Astrocyte of the spinal cord (primary cell): ENCODE results near the gene APOE.
A peak's percentile ranks its signal among the peaks of the same experiment; 100 is the strongest.
"Not testable (repeated sequence)": the region's sequence is repeated elsewhere in the genome, so short reads cannot be mapped to it uniquely, and the experiment has no call there.

Experiments
- DNase-seq: peaks from one replicate; pipeline ENCODE4 v3.0.0; 2011; ENCODE audit warnings: low read depth, low spot score
- H3K4me3 ChIP-seq: 2 replicates; pipeline ENCODE4 v1.5.1; 2011; ENCODE audit warnings: low read depth, mild to moderate bottlenecking, low read length, moderate library complexity
- CTCF ChIP-seq: IDR thresholded peaks from 2 replicates; pipeline ENCODE4 v1.5.1; 2012; ENCODE audit warnings: low read depth, mild to moderate bottlenecking, low read length, inconsistent platforms
- in situ Hi-C: cut with HindIII; loops from 2 replicates; pipeline ENCODE4 v1.10.0; 2017; ENCODE audit warnings: low sequenced_read_pairs

Gene APOE

GRCh38 chr19:44876930-44877535, 28.6 kb upstream of the APOE start:
- no peak overlapping the region for H3K4me3 ChIP-seq
- DNase-seq: peak; percentile 21
- in situ Hi-C loops: no loop called here
- no peak for TF ChIP-seq CTCF

GRCh38 chr19:44878120-44878865, 27.3 kb upstream of the APOE start:
- H3K4me3 ChIP-seq: no peak overlapping the region
- no peak for TF ChIP-seq CTCF
- no peak for DNase-seq
- in situ Hi-C loops: no loop called here

- in situ Hi-C loops: no loop called here
Observed at GRCh38 chr19:44879309-44880065, 26.1 kb upstream of the APOE start.

GRCh38 chr19:44882063-44882462, 23.5 kb upstream of the APOE start:
- TF ChIP-seq CTCF: no peak
- in situ Hi-C loops: no loop called here
- H3K4me3 ChIP-seq: no peak overlapping the region
- no peak for DNase-seq

More at GRCh38 chr19:44879309-44880065, 26.1 kb upstream of the APOE start:
- no peak overlapping the region for H3K4me3 ChIP-seq
- DNase-seq: no peak
- TF ChIP-seq CTCF: no peak

- H3K4me3 ChIP-seq, DNase-seq, in situ Hi-C loops: not testable (repeated sequence)
Observed at GRCh38 chr19:44882619-44883397, 22.8 kb upstream of the APOE start.

- no peak for TF ChIP-seq CTCF
- no peak for DNase-seq
- in situ Hi-C loops: no loop called here
- no peak overlapping the region for H3K4me3 ChIP-seq
Observed at GRCh38 chr19:44883922-44884321, 21.7 kb upstream of the APOE start.
